Measurements from ENCODE around the gene NAGK.
"Not testable (repeated sequence)": the region's sequence is repeated elsewhere in the genome, so short reads cannot be mapped to it uniquely, and the experiment has no call there.

NAGK gene

GRCh38 chr2:71068218-71069035 is at the start of gene NAGK:
TSS of gene NAGK (plus strand) at chr2:71068648. CDS start at chr2:71068684, 36 bp downstream.
- peak; percentile 66 for DNase-seq (ENCODE audit: low read depth, low spot score)

GRCh38 chr2:71019989-71020388 is 48.5 kb upstream of the NAGK start:
- not testable (repeated sequence) for DNase-seq (ENCODE audit: low read depth, low spot score); H3K27ac ChIP-seq

More at GRCh38 chr2:71068218-71069035, at the start of gene NAGK:
- peak within 1 kb of the TSS; percentile 86 for H3K27ac ChIP-seq

- DNase-seq (ENCODE audit: low read depth, low spot score); H3K27ac ChIP-seq: not testable (repeated sequence)
These were observed 47.1 kb upstream of the NAGK start for GRCh38 chr2:71021394-71021793.

DNA sequence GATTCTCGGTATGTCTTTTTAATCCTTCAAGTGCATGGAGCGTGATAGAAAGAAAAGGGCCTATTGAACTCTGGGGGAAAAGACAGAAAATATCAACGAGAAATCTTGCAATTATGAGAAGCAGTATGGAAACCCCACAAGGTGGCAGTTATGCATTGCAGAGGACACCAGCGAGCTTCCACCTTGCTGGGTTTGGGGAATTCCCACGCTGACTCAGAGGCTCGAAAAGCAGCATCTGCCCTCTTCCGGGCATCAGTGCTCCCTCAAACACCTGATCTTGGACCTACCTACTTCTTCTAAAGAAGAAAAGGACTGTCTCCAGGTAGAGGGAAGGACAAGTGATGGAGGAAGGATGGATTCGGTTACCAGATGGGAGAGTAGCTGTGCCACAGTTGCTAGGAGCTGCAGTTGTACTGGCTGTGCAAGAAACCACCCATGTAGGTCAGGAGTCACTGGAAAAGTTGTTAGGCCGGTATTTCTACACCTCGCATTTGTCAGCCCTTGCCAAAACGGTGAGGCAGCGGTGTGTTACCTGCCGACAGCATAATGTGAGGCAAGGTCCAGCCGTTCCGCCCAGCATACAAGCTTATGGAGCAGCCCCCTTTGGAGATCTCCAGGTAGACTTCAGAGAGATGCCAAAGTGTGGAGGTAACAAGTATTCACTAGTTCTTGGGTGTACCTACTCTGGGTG is 44.8 kb upstream of the NAGK start:
- H3K27ac ChIP-seq, result peak overlapping the region; percentile 45
- peak; percentile 66 for DNase-seq (ENCODE audit: low read depth, low spot score)

DNA sequence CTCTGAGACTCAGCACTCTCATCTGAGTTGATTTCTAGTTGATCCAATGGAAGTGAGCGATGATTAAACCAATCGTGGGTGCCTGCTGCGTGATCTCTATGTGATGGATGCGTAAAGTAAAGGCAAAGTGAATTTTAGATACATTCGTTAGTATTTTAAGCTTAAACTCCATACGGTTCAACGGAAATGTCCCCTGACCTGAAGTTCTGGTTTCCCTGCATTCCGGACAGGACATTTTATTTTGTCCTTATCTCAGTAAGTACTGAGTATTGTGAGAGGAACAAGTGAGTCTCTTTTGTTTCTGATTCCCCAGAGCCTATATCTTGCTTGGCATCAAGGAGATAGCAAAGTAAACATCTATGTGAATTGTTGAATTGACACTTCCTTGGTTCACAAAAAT is 32.2 kb upstream of the NAGK start:
- DNase-seq (ENCODE audit: low read depth, low spot score); H3K27ac ChIP-seq: not testable (repeated sequence)

DNA sequence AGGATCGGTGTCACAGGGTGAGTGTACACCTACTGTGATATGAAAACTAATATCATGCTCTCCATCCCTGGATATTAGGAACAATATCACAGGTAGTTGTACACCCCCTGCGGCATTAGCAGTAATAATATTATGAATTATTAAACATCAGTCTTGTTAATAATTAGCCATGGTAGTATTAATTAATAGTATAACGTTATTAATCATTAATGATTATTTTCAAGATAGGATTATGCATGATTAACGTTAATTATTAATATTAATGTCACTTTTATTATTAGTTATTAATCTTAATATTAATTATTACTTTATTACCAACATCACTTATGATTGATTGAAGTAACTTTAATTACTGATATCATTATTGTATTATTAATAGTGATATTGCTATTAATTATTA is 26.2 kb upstream of the NAGK start:
- H3K27ac ChIP-seq, result no peak overlapping the region
- DNase-seq (ENCODE audit: low read depth, low spot score), result no peak

DNA sequence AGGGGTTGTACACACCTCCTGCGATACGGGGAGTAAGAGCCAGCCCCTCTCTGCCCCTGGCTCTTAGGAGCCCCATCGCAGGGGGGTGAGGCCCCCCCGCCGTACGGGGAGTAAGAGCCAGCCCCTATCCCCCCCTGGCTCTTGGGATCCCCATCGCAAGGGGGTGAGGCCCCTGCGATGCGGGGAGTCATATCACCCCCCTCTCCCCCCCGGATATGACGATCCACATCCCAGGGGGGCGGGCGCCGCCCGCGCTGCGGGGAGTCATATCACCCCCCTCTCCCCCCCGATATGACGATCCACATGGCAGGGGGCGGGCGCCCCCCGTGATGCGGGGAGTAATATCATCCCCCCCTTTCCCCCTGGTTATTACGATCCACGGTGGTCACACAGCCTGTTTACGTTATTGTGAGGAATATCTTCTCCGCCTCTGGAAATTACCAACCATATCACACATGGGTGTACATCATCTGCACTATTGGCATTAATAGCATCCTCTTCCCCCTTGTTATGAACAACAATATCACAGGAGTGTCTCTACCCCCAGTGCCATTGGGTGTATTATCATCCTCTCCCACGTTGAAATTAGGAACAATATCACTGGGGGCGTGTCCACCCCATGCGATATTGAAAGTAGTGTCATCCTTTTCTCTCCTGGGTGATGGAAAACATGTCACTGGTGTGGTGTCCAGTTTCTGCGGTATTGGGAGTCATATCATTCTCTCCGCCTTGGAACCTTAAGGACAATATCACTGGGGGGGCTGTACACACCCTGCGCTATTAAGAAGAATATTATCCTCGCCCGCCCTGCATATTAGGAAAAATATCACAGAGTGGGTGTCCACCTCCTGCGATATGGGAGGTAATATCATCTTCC is 24.7 kb upstream of the NAGK start:
- DNase-seq (ENCODE audit: low read depth, low spot score), result no peak
- H3K27ac ChIP-seq, result no peak overlapping the region

GRCh38 chr2:71045151-71045550 is 23.3 kb upstream of the NAGK start:
- no peak overlapping the region for H3K27ac ChIP-seq
- no peak for DNase-seq (ENCODE audit: low read depth, low spot score)

DNA sequence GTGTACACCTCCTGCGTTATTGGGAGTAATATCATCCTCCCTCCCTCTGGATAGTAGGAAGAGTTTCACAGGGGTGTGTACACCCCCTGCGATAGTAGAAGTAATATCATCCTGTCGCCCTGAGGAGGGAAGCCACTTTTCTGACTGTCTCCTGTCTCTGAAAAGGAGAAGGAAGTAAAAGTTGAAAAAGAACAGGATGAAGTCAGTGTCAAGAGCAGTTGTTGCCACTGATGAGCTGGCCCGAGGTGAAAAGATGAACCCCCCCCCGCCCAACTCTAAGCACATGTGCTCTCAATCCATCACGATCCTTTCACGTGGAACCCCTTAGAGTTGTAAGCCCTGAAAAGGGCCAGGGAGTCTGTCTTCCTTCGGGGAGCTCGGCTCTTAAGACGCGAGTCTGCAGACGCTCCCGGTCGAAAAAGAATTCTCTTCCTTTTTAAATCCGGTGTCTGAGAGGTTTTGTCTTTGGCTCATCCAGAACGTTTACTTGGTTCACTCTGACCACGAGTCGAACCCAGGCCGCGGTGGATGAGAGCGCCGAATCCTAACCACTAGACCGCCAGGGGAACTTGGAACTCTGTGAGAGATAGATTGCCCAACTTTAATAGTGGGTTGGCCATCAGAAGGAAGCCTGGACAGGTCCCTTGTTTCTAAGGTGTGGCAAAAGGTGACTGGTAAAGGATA is 22.4 kb upstream of the NAGK start:
- no peak for DNase-seq (ENCODE audit: low read depth, low spot score)
- no peak overlapping the region for H3K27ac ChIP-seq

- DNase-seq (ENCODE audit: low read depth, low spot score), result no peak
- no peak overlapping the region for H3K27ac ChIP-seq
These were observed 20.4 kb upstream of the NAGK start for GRCh38 chr2:71048096-71048495.

DNA sequence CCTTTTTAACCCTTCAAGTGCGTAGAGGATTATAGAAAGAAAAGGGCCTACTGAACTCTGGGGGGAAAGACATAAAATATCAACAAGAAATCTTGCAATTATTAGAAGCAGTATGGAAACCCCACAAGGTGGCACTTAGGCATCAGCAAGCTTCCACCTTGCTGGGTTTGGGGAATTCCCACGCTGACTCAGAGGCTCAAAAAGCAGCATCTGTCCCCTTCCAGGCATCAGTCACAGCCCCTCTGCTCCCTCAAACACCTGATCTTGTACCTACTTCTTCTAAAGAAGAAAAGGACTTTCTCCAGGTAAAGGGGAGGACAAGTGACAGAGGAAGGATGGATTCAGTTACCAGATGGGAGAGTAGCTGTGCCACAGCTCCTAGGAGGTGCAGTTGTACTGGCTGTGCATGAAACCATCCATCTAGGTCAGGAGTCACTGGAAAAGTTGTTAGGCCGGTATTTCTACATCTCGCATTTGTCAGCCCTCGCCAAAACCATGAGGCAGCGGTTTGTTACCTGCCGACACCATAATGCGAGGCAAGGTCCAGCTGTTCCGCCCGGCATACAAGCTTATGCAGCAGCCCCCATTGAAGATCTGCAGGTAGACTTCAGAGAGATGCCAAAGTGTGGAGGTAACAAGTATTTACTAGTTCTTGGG is 18.6 kb upstream of the NAGK start:
- H3K27ac ChIP-seq; DNase-seq (ENCODE audit: low read depth, low spot score): not testable (repeated sequence)

GRCh38 chr2:71055206-71055740 is 13.2 kb upstream of the NAGK start:
- not testable (repeated sequence) for DNase-seq (ENCODE audit: low read depth, low spot score); H3K27ac ChIP-seq

GRCh38 chr2:71060211-71060610 is 8.2 kb upstream of the NAGK start:
- H3K27ac ChIP-seq, result no peak overlapping the region
- DNase-seq (ENCODE audit: low read depth, low spot score), result no peak

GRCh38 chr2:71060871-71061270 is 7.6 kb upstream of the NAGK start:
- DNase-seq (ENCODE audit: low read depth, low spot score), result no peak
- no peak overlapping the region for H3K27ac ChIP-seq

DNA sequence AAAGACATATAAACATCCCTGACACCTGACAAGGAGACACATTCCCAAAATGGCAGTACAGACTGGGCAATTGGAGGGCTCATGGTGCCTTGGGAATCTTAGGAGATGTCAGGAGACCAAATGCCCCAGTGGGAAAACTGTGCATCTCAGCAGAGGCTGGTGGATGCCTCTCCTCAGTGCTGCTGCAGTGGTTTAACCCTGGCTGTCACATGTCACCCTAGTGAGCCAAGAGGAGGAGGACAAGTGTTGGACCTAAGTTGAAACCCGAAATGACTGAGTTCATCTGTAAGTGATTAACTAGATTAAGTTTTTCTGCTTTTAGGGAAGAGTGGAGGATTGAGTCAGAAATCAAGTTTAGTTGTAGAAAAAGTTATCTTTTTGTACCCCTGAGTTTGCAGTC is 5.2 kb upstream of the NAGK start:
- no peak for DNase-seq (ENCODE audit: low read depth, low spot score)

GRCh38 chr2:71064110-71064611 is 4.3 kb upstream of the NAGK start:
- no peak overlapping the region for H3K27ac ChIP-seq

More for the DNA sequence above, 5.2 kb upstream of the NAGK start:
- no peak overlapping the region for H3K27ac ChIP-seq

DNA sequence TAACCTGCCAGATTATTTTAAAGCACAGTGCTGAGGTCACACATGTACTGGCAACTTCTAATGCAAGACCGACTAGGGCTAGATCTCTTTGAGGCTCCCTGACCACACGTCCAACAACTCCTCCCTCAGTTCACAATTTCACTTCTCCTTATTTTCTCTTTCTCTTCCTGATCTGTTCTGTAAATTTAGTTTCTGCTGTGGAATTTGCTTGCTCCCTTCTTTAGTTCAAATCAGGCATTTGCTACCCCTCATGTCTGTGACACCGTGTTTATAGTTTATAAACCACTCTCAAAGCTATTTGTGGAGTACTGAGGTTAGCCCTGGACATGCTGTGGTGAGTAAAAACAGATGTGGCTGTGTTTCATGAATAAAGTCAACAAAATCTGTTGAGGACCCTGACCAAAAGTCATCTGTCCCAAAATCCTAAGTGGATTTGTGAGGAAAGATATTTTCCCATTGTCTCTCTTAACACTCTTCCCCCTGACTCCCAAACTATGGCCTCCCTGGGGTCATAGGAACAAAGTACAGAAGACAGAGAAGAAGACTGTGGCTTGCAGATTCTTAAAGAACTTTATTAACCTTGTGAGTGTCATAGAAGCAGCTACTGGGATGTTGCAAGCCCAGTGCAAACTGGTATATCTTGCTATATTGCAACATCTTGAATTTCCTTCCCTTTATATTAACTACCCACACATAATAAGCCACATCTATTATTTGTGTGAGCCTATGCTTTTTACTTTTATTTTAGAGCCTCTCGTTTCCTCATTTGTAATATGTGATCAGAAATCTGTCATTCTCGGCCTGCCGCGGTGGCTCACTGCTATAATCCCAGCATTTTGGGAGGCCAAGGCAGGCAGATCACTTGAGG is 3.5 kb upstream of the NAGK start:
- peak overlapping the region; percentile 35 for H3K27ac ChIP-seq
- DNase-seq (ENCODE audit: low read depth, low spot score), result no peak

More at GRCh38 chr2:71064110-71064611, 4.3 kb upstream of the NAGK start:
- DNase-seq (ENCODE audit: low read depth, low spot score), result peak; percentile 60

DNA sequence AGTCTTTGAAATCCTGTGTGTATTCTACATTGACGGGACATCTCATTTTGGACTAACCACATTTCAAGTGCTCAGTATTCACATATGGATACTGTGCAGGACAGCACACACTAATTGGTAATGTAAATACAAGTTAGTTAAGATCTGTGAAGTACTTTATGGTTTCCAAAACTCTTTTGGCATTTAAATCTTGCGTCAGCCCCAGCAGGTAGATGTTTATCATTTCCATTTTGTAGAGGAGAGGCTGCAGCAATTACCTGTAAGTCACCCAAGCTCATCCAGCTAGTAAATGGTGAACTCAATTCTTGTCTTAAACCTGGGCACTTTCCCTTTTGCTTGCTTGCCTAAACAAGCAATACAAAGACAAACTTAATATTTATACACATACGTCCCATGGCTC is 1.6 kb upstream of the NAGK start:
- peak overlapping the region; percentile 86 for H3K27ac ChIP-seq
- no peak for DNase-seq (ENCODE audit: low read depth, low spot score)
